HepG2 (cell line): ENCODE measurements around the gene SPTBN2. TPM values are rescaled to one million over a fixed set of nuclear protein-coding genes. Genes with fewer than 3 reads are reported as not detected.
A peak's percentile ranks its signal among the peaks of the same experiment; 100 is the strongest.

Source experiments
- ARID5B ChIP-seq: IDR thresholded peaks from 2 replicates; pipeline ENCODE4 v1.4.0; 2020; ENCODE audit warnings: mild to moderate bottlenecking, missing genetic modification reagents
- CBX5 ChIP-seq: sonication (generic); formaldehyde crosslinking; IDR thresholded peaks from 2 replicates; pipeline ENCODE4 v1.4.0; 2020; ENCODE audit warnings: missing genetic modification reagents, borderline replicate concordance
- KAT7 ChIP-seq: IDR thresholded peaks from 2 replicates; pipeline ENCODE4 v1.6.1; 2018; ENCODE audit warnings: borderline replicate concordance, missing compliant biosample characterization
- KLF16 ChIP-seq, 2 experiments: sonication (generic) in 1 of 2; formaldehyde crosslinking in 1 of 2; IDR thresholded peaks; 2 replicates each; pipeline versions ENCODE4 v1.6.1 to v1.8.0; 2016 to 2023; ENCODE audit warnings: missing genetic modification reagents in 2 of 2, missing compliant biosample characterization in 1 of 2
- MXD1 ChIP-seq: sonication (generic); formaldehyde crosslinking; IDR thresholded peaks from 2 replicates; pipeline ENCODE4 v1.4.0; 2020; ENCODE audit warnings: mild to moderate bottlenecking, missing genetic modification reagents
- SRSF1 ChIP-seq: fragments of 200-400 bp; formaldehyde crosslinking; optimal IDR thresholded peaks from 2 replicates; pipeline ENCODE3; 2017; ENCODE audit warnings: mild to moderate bottlenecking, low read depth, low read length, moderate library complexity
- ZBTB8A ChIP-seq: sonication (generic); formaldehyde crosslinking; IDR thresholded peaks from 2 replicates; pipeline ENCODE4 v1.4.0; 2020; ENCODE audit warnings: mild to moderate bottlenecking, low read depth, missing genetic modification reagents, borderline replicate concordance
- ZFP37 ChIP-seq: sonication (generic); formaldehyde crosslinking; IDR thresholded peaks from 2 replicates; pipeline ENCODE4 v1.4.0; 2020; ENCODE audit warnings: missing genetic modification reagents, borderline replicate concordance
- ZNF234 ChIP-seq: sonication (generic); formaldehyde crosslinking; conservative IDR thresholded peaks from 2 replicates; pipeline ENCODE4 v1.5.1; 2020; ENCODE audit warnings: mild to moderate bottlenecking, missing genetic modification reagents
- ZNF407 ChIP-seq: sonication (generic); formaldehyde crosslinking; IDR thresholded peaks from one replicate; pipeline ENCODE4 v1.5.1; 2020; ENCODE audit warnings: mild to moderate bottlenecking, missing genetic modification reagents; ENCODE audit errors: not compliant biosample characterization
- ZNF768 ChIP-seq: sonication (generic); formaldehyde crosslinking; IDR thresholded peaks from 2 replicates; pipeline ENCODE4 v1.4.0; 2020; ENCODE audit warnings: missing genetic modification reagents
- polyA plus RNA-seq, 8 experiments: library from polyadenylated mRNA; depleted of rRNA in 3 of 8; stranded (reverse) in 7 of 8; unstranded in 1 of 8; fragments of >200 nt; fragmentation: Illumina TruSeq in 4 of 8; extraction: Trizol in 4 of 8; gene quantifications; 2 replicates each; pipeline versions ENCODE4 v1.2.1 to v1.2.3, GENCODE V29; 2011 to 2016; ENCODE audit warnings: low read depth in 4 of 8, missing spikeins in 1 of 8, mixed read lengths in 1 of 8; ENCODE audit not compliant: insufficient read depth in 1 of 8
- total RNA-seq, 5 experiments: library from RNA; depleted of rRNA; stranded (reverse); fragments of >200 nt; fragmentation: Illumina TruSeq; extraction: Trizol; gene quantifications; 2 replicates each; pipeline ENCODE4 v1.2.3, GENCODE V29; 2016; ENCODE audit warnings: low read depth in 1 of 5

Gene SPTBN2
- total and polyA plus RNA-seq, 2 of the 13 experiments (the other 11 are each of a cell fraction or from before 2014, with no cell fraction given): 0.65 to 4.0 TPM

- TF ChIP-seq ARID5B (CRISPR knock-in tag) (0 out of 2 replicates have a peak, but pooled peaks have one; percentile 12), ZNF768 (0 out of 2 replicates have a peak, but pooled peaks have one; percentile 13), KLF16 (CRISPR knock-in tag; IDR thresholded peaks at IDR 0.05) (peak in 1 of 2 experiments; percentile 60; a peak in 2 of 4 replicates), ZBTB8A (no peak; the same call in 1 of the 2 replicates), ZFP37 (no peak), MXD1 (CRISPR knock-in tag) (0 out of 2 replicates have a peak, but pooled peaks have one; percentile 45), SRSF1 (no peak), ZNF234 (CRISPR knock-in tag) (0 out of 2 replicates have a peak, but pooled peaks have one; percentile 45), CBX5 (CRISPR knock-in tag) (no peak), ZNF407 (CRISPR knock-in tag) (peak; percentile 72), KAT7 (CRISPR knock-in tag) (peak; percentile 21; the same call in 1 of the 2 replicates)
These were observed 15.7 kb upstream of the SPTBN2 start (continued) for GRCh38 chr11:66744485-66745355.
